Left forelimb (tissue), 1 donor: ENCODE results near the gene ARHGAP45.
"Not testable (repeated sequence)": the region's sequence is repeated elsewhere in the genome, so short reads cannot be mapped to it uniquely, and the experiment has no call there.

ENCODE experiments used
- DNase-seq: peaks from one replicate; pipeline ENCODE4 v3.0.0-alpha.2; 2018; ENCODE audit warnings: low spot score

Gene ARHGAP45, protein sequence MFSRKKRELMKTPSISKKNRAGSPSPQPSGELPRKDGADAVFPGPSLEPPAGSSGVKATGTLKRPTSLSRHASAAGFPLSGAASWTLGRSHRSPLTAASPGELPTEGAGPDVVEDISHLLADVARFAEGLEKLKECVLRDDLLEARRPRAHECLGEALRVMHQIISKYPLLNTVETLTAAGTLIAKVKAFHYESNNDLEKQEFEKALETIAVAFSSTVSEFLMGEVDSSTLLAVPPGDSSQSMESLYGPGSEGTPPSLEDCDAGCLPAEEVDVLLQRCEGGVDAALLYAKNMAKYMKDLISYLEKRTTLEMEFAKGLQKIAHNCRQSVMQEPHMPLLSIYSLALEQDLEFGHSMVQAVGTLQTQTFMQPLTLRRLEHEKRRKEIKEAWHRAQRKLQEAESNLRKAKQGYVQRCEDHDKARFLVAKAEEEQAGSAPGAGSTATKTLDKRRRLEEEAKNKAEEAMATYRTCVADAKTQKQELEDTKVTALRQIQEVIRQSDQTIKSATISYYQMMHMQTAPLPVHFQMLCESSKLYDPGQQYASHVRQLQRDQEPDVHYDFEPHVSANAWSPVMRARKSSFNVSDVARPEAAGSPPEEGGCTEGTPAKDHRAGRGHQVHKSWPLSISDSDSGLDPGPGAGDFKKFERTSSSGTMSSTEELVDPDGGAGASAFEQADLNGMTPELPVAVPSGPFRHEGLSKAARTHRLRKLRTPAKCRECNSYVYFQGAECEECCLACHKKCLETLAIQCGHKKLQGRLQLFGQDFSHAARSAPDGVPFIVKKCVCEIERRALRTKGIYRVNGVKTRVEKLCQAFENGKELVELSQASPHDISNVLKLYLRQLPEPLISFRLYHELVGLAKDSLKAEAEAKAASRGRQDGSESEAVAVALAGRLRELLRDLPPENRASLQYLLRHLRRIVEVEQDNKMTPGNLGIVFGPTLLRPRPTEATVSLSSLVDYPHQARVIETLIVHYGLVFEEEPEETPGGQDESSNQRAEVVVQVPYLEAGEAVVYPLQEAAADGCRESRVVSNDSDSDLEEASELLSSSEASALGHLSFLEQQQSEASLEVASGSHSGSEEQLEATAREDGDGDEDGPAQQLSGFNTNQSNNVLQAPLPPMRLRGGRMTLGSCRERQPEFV

DNA sequence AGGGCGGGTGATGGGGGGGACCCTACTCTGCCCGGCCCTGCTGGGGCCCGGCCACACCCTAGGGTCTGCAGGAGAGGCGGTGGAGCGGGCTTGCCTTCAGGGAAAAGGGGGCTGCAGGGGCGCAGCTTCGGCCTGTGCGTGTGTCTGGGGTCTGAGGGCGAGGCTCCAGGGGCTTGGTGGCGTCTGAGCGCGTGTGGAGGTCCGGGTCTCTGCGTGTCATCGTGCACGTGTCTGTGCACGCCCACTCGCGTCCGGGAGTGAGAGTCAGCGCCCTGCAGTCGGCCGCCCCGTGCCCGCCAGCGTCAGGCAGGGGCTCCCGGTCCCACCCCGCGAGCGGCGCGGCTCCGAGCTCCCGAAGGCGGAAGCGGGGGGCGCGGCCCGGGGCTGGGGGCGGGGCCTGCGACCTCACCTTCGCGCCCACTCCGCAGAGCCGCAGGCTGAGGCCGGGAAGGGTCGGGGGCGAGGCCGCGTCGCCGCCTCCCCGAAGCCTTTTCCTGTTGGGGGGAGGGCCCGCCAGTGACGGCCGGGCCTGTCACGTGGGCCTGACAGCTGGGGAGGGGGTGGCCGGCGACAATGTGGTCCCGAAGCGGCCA is at the start of gene ARHGAP45:
TSS of gene ARHGAP45 (plus strand) at position 420 of the 593 bp plus-strand sequence. CDS start 239 bp downstream, outside the sequence.
- no peak for DNase-seq

DNA sequence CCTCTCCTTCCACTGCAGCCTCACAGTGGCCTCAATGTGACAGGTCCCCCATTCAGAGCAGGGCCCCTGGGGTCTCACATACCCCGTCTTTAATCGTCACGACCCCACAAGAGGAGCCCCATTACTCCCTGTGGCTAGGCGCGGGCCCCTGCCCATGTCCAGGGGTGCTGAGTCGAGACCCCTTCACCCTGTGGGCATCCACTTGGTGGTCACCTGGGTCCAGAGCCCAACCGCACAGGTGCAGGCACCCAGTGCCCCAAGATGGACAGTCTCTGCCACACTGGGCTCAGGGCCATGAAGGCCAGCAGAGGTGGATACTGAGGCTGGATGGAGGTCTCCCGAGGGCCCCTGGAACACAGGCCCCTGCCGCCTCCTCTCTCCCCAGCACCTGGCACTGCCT is 49.1 kb upstream of the ARHGAP45 start:
- no peak for DNase-seq

DNA sequence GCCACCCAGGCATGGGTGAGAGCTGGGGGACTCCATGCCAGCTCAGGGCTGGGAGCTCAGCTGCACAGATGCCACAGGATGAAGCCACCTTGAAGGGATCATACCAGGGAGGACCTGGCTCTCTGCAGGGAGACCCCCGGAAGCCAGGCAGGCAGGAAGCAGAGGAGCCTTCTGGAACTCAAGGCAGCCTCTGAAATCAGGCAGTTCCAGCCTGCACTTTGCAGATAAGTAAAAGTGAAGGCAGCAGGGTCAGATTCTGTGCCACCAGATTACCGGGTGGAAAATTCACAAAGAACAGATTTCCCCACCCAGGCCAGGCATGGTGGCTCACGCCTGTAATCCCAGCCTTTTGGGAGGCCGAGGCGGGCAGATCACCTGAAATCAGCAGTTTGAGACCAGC is 48.6 kb upstream of the ARHGAP45 start:
- no peak for DNase-seq

DNA sequence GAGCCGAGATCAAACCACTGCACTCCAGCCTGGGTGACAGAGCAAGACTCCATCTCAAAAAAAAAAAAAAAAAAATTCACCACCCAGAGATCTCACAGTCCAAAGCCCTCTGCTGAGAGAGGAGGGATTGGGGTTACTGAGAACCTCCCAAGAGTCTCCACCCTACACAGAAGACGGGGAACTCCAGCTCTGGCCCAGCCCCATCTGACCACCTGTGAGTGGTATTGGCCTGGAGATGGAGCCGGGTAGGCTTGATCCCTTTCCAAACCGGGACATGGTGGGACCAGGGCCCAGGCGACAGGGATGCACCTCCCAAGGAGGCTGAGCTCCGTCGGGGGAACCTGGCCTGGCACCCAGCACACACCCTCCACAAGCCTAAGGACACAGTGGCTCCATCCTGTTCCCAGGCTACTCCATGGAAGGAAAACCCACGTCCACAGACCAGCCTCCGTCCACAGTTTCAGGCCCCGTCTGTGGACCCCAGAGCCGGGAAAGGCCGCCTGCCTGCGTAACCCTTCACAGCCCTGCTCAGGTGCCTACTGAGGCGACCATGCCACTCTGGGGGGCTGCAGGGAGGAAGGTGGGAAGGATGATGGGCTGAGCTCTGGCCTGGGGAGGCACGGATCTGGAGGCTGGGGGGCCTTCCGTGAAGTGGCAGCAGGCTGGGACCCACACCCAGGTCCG is 47.9 kb upstream of the ARHGAP45 start:
- DNase-seq = no peak

DNA sequence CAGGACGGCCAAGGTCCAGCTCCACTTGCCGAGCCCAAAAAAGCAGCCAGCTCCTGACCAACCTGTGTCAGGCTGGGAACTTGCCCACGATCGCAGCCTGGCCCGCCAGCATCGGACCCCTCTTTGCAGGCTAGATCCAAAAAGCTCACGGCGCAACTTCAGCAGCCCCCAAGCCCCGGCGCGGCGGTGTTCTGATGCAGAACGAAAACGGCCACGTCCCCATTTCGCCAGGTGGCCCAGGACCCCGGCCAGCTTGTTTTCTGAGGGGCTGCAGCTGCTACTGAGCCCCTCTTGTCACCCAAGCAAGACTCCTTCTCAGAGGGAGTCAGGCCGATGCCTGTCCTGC is 47.4 kb upstream of the ARHGAP45 start:
- DNase-seq = no peak

DNA sequence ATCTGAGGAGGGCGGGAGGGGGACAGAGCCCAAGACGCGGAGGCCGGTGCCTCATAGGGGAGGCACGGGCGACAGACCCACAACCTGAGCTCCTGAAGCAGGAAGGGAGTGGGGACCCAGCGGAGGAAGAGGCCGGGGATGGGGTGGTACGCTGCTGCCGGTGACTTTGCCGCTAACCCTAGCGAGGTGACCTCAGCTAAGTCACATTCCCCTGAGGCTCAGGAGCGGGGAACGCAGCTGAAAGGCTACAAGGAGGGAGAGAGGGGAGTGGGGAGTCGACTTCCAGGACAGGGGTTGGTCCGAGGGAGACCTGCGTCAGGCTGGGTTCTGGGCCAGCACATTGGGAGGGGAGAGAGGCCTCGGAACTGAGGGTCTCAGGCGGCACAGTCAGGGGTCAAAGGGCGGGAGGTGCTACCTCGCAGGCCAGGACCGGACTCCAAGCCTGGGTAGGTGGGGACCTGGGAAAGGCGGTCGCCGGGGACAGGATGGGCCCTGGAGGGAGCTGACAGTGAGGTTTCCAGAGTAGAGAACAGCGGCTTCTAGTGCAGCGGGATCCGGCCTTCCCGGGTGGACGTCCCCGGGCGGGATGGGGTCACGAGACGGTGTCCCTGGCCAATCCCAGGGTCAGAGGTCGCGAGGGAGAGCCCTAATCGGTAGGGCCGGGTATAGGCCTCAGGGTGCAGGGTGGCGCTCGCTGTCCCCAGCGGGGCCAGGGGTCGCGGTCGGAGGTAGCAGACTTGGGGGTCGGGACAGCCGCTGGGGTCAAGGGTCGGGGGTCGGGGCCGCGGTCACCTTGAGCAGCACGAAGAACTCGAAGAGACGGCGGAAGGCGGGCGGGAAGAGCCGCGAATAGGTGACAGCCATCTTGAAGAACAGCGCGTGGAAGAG is 46.7 kb upstream of the ARHGAP45 start:
- no peak for DNase-seq

DNA sequence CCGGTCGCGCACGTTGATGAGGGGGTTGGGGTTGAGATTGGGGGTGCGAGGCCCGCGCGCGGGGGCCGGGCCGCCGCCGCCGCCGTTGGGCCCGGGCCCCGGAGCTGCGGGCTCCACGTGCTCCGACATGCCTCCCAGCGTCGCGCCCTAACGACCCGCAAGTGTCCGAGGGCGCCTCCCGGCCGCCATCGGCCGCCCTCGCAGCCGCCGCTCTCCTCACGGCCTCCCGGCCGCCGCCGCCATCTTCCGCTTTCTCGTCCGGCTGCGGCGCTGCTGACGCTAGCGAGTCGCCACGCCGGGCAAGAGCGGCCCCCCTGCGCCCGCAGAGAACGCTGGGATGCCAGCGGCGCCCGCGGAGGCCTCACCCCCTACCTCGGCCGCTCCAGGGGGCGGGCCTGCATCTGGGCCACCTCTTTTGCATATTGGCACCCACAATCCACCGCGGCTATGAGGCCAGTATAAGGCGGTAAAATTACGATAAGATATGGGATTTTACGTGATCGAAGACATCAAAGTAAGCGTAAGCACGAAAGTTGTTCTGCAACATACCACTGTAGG is 46.0 kb upstream of the ARHGAP45 start, which contains the start of gene TMEM259:
TSS of gene TMEM259 (minus strand) at position 256 of the 558 bp plus-strand sequence. CDS start at position 129, 127 bp downstream.
- peak; percentile 98 for DNase-seq

DNA sequence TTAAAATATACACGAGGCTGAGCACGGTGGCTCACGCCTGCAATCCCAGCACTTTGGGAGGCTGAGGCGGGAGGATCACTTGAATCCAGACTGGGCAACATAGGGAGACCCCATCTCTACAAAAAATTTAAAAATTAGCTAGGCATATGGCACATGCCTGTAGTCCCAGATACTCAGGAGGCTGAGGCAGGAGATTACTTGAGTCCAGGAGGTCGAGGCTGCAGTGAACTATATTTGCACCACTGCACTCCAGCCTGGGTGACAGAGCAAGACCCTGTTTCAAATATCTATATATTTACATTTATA is 43.1 kb upstream of the ARHGAP45 start:
- not testable (repeated sequence) for DNase-seq

DNA sequence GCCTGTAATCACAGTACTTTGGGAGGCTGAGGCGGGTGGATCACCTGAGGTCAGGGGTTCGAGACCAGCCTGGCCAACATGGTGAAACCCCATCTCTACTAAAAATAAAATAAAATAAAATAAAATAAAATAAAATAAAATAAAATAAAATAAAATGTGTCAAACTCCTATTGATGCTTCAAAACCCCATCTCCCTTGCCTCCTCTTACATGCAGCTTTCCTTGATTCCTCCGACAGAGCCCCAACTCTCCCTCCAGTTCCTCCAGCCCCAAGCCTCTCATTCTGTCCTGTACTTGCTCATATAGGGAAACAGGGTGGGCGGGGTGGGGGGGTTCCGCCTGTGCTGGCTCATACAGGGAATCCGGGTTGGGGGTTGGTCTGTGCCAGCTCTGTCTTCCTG is 41.9 kb upstream of the ARHGAP45 start:
- DNase-seq = not testable (repeated sequence)

DNA sequence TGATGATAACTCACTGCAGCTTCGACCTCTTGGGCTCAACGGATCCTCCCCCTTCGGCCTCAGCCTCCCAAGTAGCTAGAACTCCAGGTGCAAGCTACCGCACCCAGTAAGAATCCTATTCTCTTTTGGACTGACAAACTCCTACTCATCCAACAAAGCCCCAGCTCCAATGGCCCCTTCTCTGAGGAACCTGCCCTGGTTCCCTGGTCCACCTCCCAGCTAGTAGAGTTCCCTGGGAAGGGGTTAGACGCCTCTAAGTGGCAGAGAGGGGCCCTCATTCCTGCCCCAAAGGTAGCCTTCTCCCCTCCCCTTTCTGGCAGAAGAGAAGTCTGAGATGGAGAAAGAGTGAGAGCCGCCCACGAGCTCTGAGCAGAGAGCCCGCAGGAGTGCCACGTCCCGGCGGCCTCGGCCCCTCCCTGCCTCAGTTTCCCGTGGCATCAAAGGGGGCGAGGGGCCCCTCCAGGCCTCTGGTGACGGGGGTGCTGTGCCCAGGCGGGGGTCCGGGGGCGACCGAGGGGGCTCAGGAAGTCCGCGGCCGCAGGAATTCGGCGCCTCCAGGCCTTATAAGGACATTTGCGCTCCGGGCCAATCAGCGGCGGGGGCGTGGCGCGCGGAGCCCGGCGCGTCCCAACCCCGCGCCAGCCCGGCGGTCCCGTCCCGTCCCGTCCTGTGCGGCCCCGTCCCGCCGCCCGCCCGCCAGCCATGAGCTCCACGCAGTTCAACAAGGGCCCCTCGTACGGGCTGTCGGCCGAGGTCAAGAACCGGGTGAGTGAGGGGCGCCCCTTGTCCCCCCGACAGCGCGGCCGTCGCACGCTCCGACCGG is 40.8 kb upstream of the ARHGAP45 start, which contains the start of gene CNN2:
TSS of gene CNN2 (plus strand) at position 649 of the 823 bp plus-strand sequence. CDS start at position 703, 54 bp downstream.
- DNase-seq = peak; percentile 89

DNA sequence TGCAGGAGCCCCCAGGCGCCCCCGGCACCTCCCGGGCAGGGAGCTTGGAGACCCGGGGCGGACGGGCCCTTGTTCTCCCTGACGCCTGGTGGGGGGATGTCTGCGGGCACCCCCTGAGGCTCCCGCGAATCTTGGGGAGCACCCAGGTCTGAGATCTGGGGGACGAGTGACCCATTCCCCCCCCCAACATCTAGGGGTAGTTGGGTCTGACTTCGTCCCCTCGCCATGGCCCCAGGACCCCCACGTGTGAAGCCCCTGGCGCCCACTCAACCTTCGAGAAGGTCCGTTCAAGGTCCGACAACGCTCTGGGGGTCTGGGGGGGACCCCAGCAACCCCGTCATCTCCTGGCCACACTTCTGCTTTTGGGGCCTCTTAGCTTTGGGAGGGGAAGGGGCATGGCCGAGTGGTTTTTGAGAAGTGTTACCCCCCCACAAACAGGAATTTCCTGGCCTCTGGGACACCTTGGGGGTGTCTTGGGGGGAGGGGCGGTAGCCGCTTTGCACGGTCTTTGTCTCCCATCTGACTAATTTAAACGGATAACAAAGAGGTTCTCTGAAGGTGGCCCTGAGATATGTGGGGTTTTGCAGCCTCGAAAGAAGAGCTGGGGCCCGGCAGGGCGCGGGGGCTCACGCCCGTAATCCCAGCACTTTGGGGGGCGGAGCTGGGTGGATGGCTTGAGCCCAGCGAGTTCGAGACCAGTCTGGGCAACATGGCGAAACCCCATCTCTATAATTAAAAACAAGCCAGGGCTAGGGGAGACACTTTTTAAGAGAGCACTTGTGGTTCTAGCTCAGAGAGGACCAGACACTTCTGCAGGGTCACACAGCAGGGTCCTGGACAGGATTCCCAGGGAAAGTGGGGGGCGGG is 40.0 kb upstream of the ARHGAP45 start:
- DNase-seq = no peak

DNA sequence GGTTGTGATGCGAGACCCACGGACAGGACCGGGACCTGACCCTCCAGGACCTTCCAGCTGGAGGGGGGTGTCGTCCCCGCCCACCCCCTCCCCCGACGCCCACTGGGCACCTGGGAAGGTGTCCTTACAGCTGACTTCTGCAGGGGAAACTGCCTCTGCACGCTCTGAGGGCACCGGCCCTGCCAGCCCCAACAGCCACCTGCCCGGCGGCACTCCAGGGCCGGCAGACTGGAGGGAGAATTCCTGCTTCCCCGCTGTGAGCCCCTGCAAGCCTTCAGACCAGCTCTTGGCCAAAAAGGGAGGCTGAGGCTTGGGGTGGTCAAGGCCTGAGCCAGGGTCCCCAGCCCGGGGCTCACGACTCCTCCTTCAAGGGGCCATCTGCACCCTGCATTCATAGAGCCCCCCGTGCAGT is 39.3 kb upstream of the ARHGAP45 start:
- no peak for DNase-seq

DNA sequence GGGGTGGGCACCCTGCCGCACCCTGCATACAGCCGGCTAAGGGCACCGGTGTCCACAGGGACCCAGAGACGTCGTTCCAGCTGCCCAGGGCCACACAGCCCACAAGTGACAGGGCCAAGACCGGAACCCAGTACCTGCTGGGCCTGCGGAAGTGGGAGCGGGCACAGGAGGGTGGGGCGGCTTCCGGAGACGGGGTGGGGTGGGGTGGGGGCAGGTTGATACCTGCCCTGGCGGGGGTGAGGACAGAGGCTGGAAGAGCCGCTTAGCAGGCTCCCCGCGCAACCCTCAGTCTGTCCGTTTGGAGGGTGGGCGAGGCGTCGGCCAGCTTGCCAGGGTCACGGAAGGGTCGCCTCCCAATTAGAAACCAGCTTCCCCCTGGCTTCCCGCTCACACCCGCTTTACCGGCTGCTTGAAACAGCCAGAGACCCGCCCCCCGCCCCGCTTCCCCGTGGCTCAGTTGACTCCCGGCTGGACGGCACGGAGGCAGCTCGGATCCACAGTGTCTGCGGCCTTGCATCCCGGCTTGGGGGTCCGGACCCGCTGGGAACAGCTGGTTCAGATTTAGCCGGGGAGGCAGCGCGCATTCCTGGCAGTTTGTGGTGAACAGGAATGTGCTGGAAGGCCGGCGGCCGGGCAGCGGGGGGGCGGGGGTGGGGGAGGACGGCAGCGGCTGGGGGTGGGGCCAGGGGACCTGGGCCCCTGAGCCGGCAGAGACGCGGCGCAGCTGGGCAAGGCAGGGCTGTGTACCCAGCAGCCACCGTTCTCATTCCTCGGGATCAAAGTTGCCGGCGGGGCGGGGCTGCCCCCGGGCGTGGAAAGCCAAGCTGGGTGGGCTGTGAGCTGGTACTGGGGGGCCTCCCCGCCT is 38.7 kb upstream of the ARHGAP45 start:
- peak; percentile 90 for DNase-seq

DNA sequence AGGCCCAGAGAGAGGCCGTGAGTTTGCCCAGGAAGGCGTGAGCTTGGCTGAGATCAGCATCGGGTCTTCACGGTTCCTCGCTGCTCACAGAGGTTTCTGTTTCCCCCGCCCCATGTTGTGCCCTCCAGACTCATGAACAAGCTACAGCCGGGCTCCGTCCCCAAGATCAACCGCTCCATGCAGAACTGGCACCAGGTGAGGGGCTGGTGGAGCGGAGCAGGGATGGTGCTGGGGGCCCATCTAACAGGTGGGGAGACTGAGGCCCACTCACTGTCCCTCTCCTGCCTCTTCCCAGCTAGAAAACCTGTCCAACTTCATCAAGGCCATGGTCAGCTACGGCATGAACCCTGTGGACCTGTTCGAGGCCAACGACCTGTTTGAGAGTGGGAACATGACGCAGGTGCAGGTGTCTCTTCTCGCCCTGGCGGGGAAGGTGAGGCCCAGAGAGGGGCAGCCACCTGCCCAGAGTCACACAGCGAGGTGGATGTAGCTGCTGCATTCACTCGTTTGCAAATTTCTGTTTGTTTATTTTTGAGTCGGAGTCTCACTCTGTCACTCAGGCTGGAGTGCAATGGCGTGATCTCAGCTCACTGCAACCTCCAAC is 34.6 kb upstream of the ARHGAP45 start:
- no peak for DNase-seq

DNA sequence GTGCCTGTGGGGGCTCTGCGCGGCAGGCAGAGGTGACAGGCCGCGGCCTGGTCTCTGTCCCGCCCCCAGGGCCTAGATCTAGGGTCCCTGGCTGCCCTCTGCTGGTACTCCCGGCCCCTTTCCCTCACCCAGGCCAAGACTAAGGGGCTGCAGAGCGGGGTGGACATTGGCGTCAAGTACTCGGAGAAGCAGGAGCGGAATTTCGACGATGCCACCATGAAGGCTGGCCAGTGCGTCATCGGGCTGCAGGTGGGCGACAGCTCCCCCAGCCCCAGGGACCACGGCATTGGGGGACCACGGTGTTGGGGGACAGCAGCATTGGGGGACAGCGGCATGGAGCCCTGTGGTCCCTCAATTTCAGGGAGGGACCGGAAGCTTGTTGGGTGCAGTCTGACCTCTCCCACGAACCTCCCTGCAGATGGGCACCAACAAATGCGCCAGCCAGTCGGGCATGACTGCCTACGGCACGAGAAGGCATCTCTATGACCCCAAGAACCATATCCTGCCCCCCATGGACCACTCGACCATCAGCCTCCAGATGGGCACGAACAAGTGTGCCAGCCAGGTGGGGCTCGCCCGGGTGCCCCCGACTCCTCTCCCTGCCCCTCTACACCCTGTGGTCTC is 30.9 kb upstream of the ARHGAP45 start:
- DNase-seq = no peak

DNA sequence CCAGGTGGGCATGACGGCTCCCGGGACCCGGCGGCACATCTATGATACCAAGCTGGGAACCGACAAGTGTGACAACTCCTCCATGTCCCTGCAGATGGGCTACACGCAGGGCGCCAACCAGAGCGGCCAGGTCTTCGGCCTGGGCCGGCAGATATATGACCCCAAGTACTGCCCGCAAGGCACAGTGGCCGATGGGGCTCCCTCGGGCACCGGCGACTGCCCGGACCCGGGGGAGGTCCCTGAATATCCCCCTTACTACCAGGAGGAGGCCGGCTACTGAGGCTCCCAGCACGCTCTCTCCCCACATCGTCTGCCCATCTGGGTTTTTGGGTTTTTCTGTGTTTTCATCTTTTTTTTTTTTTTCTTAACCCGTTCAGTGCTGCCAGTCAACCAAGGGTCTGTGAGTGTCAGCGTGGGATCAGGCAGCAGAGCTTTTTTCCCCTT is 29.3 kb upstream of the ARHGAP45 start:
- DNase-seq = no peak
